Cardiac fibroblast (primary cell): ENCODE results near the gene MYL6B.
A peak's percentile ranks its signal among the peaks of the same experiment; 100 is the strongest.

ENCODE experiments used
- DNase-seq, 2 donors: peaks; one replicate each; pipeline versions ENCODE4 v3.0.0 to v3.0.0-alpha.2; 2010; ENCODE audit warnings: low read depth in 2 of 2
- H3K4me3 ChIP-seq, 2 donors: replicated peaks in 1 of 2; 1 replicate in 1 of 2; 2 replicates in 1 of 2; pipeline ENCODE4 v1.5.1; 2011; ENCODE audit warnings: low read depth in 2 of 2, low read length in 2 of 2, mild to moderate bottlenecking in 2 of 2, moderate library complexity in 1 of 2
- TF ChIP-seq, protein P1 (sequence below): IDR thresholded peaks from one replicate; pipeline ENCODE4 v1.5.1; 2011; ENCODE audit warnings: low read depth, mild to moderate bottlenecking, low read length, inconsistent platforms

Gene MYL6B

DNA sequence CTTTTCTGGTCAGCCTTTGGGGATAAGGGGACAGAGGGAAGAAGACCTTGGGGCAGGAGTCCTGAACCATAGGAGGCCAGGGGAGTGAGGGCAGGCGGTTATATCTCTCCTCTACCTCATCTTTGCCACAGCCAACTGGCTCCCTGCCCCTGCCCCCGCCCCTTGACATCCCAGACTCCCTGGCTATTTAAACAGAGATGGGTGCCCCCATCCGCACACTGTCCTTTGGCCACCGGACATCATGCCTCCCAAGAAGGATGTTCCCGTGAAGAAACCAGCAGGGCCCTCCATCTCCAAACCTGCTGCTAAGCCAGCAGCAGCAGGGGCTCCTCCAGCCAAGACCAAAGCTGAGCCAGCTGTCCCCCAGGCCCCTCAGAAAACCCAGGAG is 1.3 kb downstream of the MYL6B start:
- no peak overlapping the region for H3K4me3 ChIP-seq
- DNase-seq = no peak
- TF ChIP-seq, protein P1, sequence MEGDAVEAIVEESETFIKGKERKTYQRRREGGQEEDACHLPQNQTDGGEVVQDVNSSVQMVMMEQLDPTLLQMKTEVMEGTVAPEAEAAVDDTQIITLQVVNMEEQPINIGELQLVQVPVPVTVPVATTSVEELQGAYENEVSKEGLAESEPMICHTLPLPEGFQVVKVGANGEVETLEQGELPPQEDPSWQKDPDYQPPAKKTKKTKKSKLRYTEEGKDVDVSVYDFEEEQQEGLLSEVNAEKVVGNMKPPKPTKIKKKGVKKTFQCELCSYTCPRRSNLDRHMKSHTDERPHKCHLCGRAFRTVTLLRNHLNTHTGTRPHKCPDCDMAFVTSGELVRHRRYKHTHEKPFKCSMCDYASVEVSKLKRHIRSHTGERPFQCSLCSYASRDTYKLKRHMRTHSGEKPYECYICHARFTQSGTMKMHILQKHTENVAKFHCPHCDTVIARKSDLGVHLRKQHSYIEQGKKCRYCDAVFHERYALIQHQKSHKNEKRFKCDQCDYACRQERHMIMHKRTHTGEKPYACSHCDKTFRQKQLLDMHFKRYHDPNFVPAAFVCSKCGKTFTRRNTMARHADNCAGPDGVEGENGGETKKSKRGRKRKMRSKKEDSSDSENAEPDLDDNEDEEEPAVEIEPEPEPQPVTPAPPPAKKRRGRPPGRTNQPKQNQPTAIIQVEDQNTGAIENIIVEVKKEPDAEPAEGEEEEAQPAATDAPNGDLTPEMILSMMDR = no peak

DNA sequence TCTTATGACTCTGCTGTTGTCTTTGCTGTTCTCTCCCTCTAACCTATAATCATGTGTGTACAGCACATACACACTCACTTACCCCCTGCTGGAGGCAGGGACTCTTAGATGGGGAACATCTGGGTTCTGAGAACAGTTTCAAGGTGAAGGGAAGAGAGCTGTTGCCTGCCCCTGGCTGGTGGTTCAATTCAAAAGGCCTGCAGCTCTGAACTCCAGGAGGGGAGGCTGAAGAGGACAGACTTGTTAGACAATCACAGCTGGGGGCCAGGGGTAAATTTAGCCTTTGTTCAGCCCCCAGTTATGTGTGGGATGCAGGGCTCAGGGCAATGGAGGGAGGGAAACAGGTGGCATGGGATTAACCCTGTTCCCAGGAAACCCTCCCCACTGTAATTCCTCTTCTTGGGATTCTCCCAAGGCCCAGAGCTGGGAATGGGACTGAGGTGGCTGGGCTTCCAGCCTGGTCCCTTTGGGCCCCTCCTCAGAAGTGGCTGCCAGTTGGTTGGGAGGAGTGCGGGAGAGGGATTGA is 1.9 kb downstream of the MYL6B start:
- TF ChIP-seq, protein P1 = no peak
- H3K4me3 ChIP-seq = no peak overlapping the region
- no peak for DNase-seq

DNA sequence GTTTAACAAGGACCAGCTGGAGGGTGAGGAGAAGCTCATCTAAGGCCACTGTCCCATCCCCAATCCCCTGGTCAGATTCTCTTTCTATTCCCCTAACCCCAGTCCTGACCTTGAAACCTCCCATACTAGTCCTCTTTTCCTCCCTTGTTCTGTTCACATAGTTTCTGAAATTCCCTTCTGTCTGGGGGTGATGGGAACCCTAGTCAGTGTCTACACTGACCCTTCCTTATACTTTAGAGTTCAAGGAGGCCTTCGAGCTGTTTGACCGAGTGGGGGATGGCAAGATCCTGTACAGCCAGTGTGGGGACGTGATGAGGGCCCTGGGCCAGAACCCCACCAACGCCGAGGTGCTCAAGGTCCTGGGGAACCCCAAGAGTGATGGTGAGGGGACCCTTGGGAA is 2.4 kb downstream of the MYL6B start:
- no peak overlapping the region for H3K4me3 ChIP-seq
- DNase-seq = no peak
- TF ChIP-seq, protein P1 = no peak

DNA sequence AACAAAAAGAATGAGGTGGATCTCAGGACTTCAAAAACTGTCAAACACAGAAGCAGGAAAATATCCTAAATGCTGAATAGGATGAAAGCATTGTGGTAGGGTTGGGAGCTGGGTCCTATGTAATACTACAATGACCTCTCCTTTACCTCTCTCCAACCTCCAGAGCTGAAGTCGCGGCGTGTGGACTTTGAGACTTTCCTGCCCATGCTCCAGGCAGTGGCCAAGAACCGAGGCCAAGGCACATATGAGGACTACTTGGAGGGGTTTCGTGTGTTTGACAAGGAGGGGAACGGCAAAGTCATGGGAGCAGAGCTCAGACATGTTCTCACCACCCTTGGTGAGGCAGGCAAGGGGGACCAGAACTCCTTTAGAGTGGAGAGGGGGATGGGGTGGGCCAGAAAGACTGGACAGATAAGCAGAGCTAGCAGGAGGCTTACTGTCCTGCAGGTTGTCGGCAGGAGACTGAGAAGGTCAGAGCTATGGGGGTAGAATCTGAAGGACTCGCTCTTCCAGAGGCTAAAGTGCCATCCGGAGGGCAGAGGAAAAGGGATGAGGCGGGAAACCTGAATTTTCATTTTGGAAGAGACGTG is 3.0 kb downstream of the MYL6B start:
- DNase-seq = no peak
- H3K4me3 ChIP-seq = no peak overlapping the region
- TF ChIP-seq, protein P1 = no peak

DNA sequence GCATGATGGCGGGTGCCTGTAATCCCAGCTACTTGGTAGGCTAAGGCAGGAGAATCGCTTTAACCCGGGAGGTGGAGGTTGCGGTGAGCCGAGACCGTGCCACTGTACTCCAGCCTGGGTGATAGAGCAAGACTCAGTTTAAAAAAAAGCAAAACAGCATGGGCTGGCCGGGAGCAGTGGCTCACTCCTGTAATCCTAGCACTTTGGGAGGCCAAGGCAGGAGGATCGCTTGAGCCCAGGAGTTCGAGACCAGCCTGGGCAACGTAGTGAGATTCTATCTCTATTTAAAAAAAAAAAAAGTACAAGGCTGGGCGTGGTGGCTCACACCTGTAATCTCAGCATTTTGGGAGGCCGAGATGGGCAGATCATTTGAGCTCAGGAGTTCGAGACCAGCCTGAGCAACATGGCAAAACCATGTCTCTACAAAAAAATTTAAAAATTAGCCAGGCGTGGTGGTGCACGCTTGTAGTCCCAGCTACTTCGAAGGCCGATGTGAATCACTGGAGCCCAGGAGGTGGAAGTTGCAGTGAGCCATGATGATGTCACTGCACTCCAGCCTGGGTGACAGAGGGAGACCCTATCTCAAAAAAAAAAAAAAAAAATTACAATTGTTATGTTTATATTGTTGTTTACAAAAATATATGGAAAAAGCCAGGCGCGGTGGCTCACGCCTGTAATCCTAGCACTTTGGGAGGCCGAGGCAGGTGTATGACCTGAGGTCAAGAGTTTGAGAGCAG is 4.2 kb downstream of the MYL6B start:
- H3K4me3 ChIP-seq = peak overlapping the region in 1 of 2 donors; percentile 98
- peak in 1 of 2 donors; percentile 58 for DNase-seq

DNA sequence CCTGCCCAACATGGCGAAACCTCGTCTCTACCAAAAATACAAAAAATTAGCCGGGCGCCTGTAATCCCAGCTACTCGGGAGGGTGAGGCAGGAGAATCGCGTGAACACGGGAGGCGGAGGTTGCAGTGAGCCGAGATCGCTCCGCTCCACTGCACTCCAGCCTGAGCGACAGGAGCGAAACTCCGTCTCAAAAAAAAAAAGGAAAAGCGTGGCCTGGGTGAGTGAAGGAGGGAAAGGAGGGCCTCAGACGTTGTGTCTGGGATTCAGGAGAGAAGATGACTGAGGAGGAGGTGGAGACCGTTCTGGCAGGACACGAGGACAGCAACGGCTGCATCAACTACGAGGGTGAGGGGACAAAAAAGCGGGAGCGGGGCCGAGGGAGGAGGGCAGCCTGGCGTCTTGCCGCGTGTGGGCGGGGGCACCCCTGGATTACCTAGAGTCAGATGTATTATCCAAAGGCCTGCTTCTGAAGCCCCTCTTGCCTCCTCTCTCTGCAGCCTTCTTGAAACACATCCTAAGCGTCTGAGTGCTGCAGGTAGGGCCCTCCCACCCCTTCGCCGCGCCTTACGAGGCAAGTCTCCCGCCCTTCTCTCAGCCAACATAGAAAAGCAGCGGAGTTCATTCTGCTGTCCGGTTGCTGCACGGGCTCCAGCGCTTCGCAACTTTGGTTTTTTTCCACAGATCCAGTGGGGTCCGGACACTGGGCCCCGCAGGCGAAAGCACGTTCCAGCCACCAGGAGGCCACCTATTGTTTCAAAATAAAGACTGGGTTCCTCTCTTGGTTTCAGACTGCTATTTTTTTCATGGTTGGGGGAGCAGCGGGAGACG is 5.0 kb downstream of the MYL6B start:
- TF ChIP-seq, protein P1 = peak; percentile 74
- H3K4me3 ChIP-seq = peak overlapping the region; percentile 93 to 98
- peak; percentile 85 to 91 for DNase-seq
